ENCODE results near the gene TGFBR3. TPM values are rescaled to one million over a fixed set of nuclear protein-coding genes. Genes with fewer than 3 reads are reported as not detected.

TGFBR3 gene
- total and polyA plus RNA-seq, 9 donors = 92.4 to 442 (median 165) TPM

DNA sequence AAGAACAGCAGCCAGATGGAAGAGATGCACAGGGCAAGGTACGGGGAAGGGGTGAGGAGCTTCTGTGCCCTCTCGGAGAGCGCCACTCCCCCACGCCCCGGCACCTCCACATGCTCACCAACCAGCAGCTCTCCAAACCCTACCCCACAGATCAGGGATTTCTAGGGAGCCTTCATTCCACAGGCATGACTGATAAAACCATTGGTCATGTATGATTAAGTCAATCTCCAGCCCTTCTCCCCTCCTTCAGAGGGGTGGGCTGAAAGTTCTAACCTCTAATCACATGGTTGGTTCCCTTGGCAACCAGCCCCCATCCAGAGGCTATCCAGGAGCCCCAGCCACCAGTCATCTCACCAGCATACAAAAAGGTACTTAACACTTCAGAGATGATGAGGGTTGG lies 144.7 kb downstream of the TGFBR3 start:
- peaks cover 33% of the 10 kb centered on the region for H3K4me1 ChIP-seq (ENCODE audit: insufficient read depth)
- DNase-seq = peak in 1 of 5 donors; percentile 28
- no peak overlapping the region for H3K27ac ChIP-seq
- intact Hi-C loops (cut with DNase I) = no loop called here
- H3K9me3 ChIP-seq = no peaks in the 10 kb centered on the region
- H3K4me3 ChIP-seq = no peak overlapping the region
- no peaks in the 10 kb centered on the region for H3K27me3 ChIP-seq
- no peaks in the 10 kb centered on the region for H3K36me3 ChIP-seq
- TF ChIP-seq EP300 (IDR thresholded peaks at IDR 0.05) (no peak), POLR2A (IDR thresholded peaks at IDR 0.05) (no peak), CTCF (IDR thresholded peaks at IDR 0.05) (no peak)
- 94 to 98% (median 95%) methylated on average over 5 of the region's 5 CpGs for WGBS, 3 donors

- no peak for TF ChIP-seq CTCF (IDR thresholded peaks at IDR 0.05)
- no peaks in the 10 kb centered on the region for H3K27me3 ChIP-seq
- H3K4me3 ChIP-seq = no peak overlapping the region
- peak in 1 of 5 donors; percentile 16 for DNase-seq
- peak overlapping the region in 1 of 2 donors; percentile 56 for H3K27ac ChIP-seq
- H3K36me3 ChIP-seq = no peaks in the 10 kb centered on the region
- 96 to 99% (median 97%) methylated on average over 4 of the region's 4 CpGs for WGBS, 3 donors
- H3K4me1 ChIP-seq (ENCODE audit: insufficient read depth) = peaks cover 26% of the 10 kb centered on the region
- H3K9me3 ChIP-seq = no peaks in the 10 kb centered on the region
- intact Hi-C loops (cut with DNase I) = loop anchor here in 1 of 4 donors (5.0 kb wide), 1 partner anchor 145 kb away; no protein-coding TSS in a partner anchor
Observed at GRCh38 chr1:91737650-91738049, 148.3 kb downstream of the TGFBR3 start.

GRCh38 chr1:91736715-91737615 lies 149.0 kb downstream of the TGFBR3 start:
- H3K36me3 ChIP-seq = no peaks in the 10 kb centered on the region
- 24 to 38% (median 33%) methylated on average over 13 of the region's 13 CpGs for WGBS, 3 donors
- TF ChIP-seq POLR2A (IDR thresholded peaks at IDR 0.05) (no peak), CTCF (IDR thresholded peaks at IDR 0.05) (no peak), EP300 (IDR thresholded peaks at IDR 0.05) (no peak)
- H3K27me3 ChIP-seq = no peaks in the 10 kb centered on the region
- H3K9me3 ChIP-seq = no peaks in the 10 kb centered on the region
- peak in 3 of 5 donors; percentile 46 to 57 (median 53) for DNase-seq
- peaks cover 25% of the 10 kb centered on the region for H3K4me1 ChIP-seq (ENCODE audit: insufficient read depth)
- intact Hi-C loops (cut with DNase I) = loop anchor here in 1 of 4 donors (5.0 kb wide), 1 partner anchor 145 kb away; no protein-coding TSS in a partner anchor
- H3K27ac ChIP-seq = peak overlapping the region; percentile 18 to 56
- H3K4me3 ChIP-seq = no peak overlapping the region

GRCh38 chr1:91736146-91736714 lies 149.7 kb downstream of the TGFBR3 start:
- H3K27ac ChIP-seq = peak overlapping the region in 1 of 2 donors; percentile 56
- peaks cover 23% of the 10 kb centered on the region for H3K4me1 ChIP-seq (ENCODE audit: insufficient read depth)
- H3K36me3 ChIP-seq = no peaks in the 10 kb centered on the region
- intact Hi-C loops (cut with DNase I) = loop anchor here in 1 of 4 donors (5.0 kb wide), 1 partner anchor 146 kb away; no protein-coding TSS in a partner anchor
- no peaks in the 10 kb centered on the region for H3K27me3 ChIP-seq
- 42 to 50% (median 46%) methylated on average over 8 of the region's 8 CpGs for WGBS, 3 donors
- no peak overlapping the region for H3K4me3 ChIP-seq
- peak in 1 of 5 donors; percentile 10 for DNase-seq
- no peaks in the 10 kb centered on the region for H3K9me3 ChIP-seq
- no peak for TF ChIP-seq POLR2A (IDR thresholded peaks at IDR 0.05)
- TF ChIP-seq CTCF (IDR thresholded peaks at IDR 0.05) = no peak
- no peak for TF ChIP-seq EP300 (IDR thresholded peaks at IDR 0.05)
